C4-2B (cell line): Measurements from ENCODE around the gene INTS6.

ENCODE experiments used
- ZFX ChIP-seq: fragments of 450-650 bp; IDR thresholded peaks from 2 replicates; pipeline ENCODE4 v1.6.1; 2017
- TF ChIP-seq, protein P1 (sequence below): fragments of 450-650 bp; conservative IDR thresholded peaks from 2 replicates; pipeline ENCODE4 v1.5.1; 2017; ENCODE audit warnings: mild to moderate bottlenecking

DNA sequence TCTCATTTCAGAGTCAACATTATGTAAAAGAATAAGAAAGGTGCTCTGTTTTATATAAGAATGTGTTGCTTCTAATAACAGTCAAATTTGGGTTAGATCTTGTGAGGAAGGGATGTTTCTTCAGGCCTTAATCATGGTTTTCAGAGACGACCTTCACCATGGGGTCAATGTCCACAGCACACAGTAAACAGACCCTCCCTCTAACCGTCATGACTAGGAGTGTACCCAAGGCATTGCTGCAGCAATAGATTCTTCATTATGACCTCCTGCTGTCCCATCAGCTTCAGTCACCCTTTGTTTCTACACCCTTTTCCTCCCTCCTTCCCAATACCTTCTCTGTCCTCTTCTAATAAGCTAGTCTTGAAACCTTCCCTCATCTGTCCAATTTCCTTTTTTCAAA, 97.6 kb downstream of the INTS6 start:
- TF ChIP-seq, protein P1, sequence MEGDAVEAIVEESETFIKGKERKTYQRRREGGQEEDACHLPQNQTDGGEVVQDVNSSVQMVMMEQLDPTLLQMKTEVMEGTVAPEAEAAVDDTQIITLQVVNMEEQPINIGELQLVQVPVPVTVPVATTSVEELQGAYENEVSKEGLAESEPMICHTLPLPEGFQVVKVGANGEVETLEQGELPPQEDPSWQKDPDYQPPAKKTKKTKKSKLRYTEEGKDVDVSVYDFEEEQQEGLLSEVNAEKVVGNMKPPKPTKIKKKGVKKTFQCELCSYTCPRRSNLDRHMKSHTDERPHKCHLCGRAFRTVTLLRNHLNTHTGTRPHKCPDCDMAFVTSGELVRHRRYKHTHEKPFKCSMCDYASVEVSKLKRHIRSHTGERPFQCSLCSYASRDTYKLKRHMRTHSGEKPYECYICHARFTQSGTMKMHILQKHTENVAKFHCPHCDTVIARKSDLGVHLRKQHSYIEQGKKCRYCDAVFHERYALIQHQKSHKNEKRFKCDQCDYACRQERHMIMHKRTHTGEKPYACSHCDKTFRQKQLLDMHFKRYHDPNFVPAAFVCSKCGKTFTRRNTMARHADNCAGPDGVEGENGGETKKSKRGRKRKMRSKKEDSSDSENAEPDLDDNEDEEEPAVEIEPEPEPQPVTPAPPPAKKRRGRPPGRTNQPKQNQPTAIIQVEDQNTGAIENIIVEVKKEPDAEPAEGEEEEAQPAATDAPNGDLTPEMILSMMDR: no peak
- no peak for TF ChIP-seq ZFX
